H9 (cell line): ENCODE measurements around the gene BPGM. TPM values are rescaled to one million over a fixed set of nuclear protein-coding genes. Genes with fewer than 3 reads are reported as not detected.

Source experiments
- DNase-seq: peaks from one replicate; pipeline ENCODE4 v3.0.0-alpha.2; 2017
- H2AFZ ChIP-seq: one replicate; pipeline ENCODE4 v1.6.1; 2013; ENCODE audit warnings: mild to moderate bottlenecking, low read length, control low read depth, moderate library complexity
- H2AK5ac ChIP-seq: 2 replicates; pipeline ENCODE4 v1.6.1; 2013; ENCODE audit warnings: low read length, control low read depth, mixed read lengths; ENCODE audit not compliant: insufficient read length
- H2BK120ac ChIP-seq: one replicate; pipeline ENCODE4 v1.6.1; 2013; ENCODE audit warnings: low read depth, mild to moderate bottlenecking, low read length, control low read depth, inconsistent platforms; ENCODE audit not compliant: poor library complexity, severe bottlenecking
- H2BK12ac ChIP-seq: 2 replicates; pipeline ENCODE4 v1.6.1; 2013; ENCODE audit warnings: low read length, control low read depth, mixed read lengths, low read depth; ENCODE audit not compliant: insufficient read length
- H2BK15ac ChIP-seq: 2 replicates; pipeline ENCODE4 v1.6.1; 2013; ENCODE audit warnings: low read depth, low read length, control low read depth
- H2BK20ac ChIP-seq: one replicate; pipeline ENCODE4 v1.6.1; 2013; ENCODE audit warnings: low read depth, mild to moderate bottlenecking, low read length, control low read depth, inconsistent platforms; ENCODE audit not compliant: poor library complexity, severe bottlenecking
- H2BK5ac ChIP-seq: 2 replicates; pipeline ENCODE4 v1.6.1; 2013; ENCODE audit warnings: low read length, control low read depth, mixed read lengths; ENCODE audit not compliant: insufficient read length
- H3K14ac ChIP-seq: 2 replicates; pipeline ENCODE4 v1.6.1; 2013; ENCODE audit warnings: low read length, control low read depth; ENCODE audit not compliant: insufficient read depth
- H3K18ac ChIP-seq: 2 replicates; pipeline ENCODE4 v1.6.1; 2013; ENCODE audit warnings: low read depth, mild to moderate bottlenecking, mixed read lengths, low read length, control low read depth; ENCODE audit not compliant: insufficient read length
- H3K23ac ChIP-seq: 2 replicates; pipeline ENCODE4 v1.6.1; 2013; ENCODE audit warnings: low read length, control low read depth, mixed read lengths, low read depth; ENCODE audit not compliant: insufficient read length
- H3K23me2 ChIP-seq: 2 replicates; pipeline ENCODE4 v1.6.1; 2013; ENCODE audit warnings: low read depth, mild to moderate bottlenecking, mixed read lengths, low read length, control low read depth; ENCODE audit not compliant: insufficient read length, poor library complexity, severe bottlenecking
- H3K27ac ChIP-seq: 2 replicates; pipeline ENCODE4 v1.5.1; 2013; ENCODE audit warnings: low read length, control low read depth, mixed read lengths, low read depth; ENCODE audit not compliant: insufficient read length
- H3K27me3 ChIP-seq: 2 replicates; pipeline ENCODE4 v1.6.1; 2013; ENCODE audit warnings: low read length, control low read depth, inconsistent platforms; ENCODE audit not compliant: insufficient read depth
- H3K4ac ChIP-seq: 2 replicates; pipeline ENCODE4 v1.6.1; 2013; ENCODE audit warnings: low read depth, mild to moderate bottlenecking, control low read depth, inconsistent platforms, low read length, moderate library complexity
- H3K4me1 ChIP-seq: 2 replicates; pipeline ENCODE4 v1.6.1; 2013; ENCODE audit warnings: low read length, control low read depth, inconsistent platforms; ENCODE audit not compliant: insufficient read depth
- H3K4me2 ChIP-seq: 2 replicates; pipeline ENCODE4 v1.6.1; 2013; ENCODE audit warnings: low read length, control low read depth, mixed read lengths; ENCODE audit not compliant: insufficient read length, insufficient read depth
- H3K56ac ChIP-seq: 2 replicates; pipeline ENCODE4 v1.6.1; 2013; ENCODE audit warnings: low read depth, mild to moderate bottlenecking, mixed read lengths, low read length, control low read depth; ENCODE audit not compliant: insufficient read length
- H3K79me1 ChIP-seq: 2 replicates; pipeline ENCODE4 v1.6.1; 2013; ENCODE audit warnings: low read depth, mild to moderate bottlenecking, moderate library complexity, low read length, control low read depth, inconsistent platforms; ENCODE audit not compliant: insufficient read depth, poor library complexity, severe bottlenecking
- H3K79me2 ChIP-seq: 2 replicates; pipeline ENCODE4 v1.6.1; 2013; ENCODE audit warnings: low read length, control low read depth, inconsistent platforms; ENCODE audit not compliant: insufficient read depth
- H3K9ac ChIP-seq: 2 replicates; pipeline ENCODE4 v1.6.1; 2013; ENCODE audit warnings: low read length, control low read depth, mixed read lengths; ENCODE audit not compliant: insufficient read length; ENCODE audit errors: extremely low read depth
- H3K9me3 ChIP-seq: one replicate; pipeline ENCODE4 v1.6.1; 2013; ENCODE audit warnings: low read depth, low read length, inconsistent platforms; ENCODE audit not compliant: control insufficient read depth
- H3T11ph ChIP-seq: one replicate; pipeline ENCODE4 v1.6.1; 2013; ENCODE audit warnings: mild to moderate bottlenecking, low read length, control low read depth, inconsistent platforms
- H4K20me1 ChIP-seq: one replicate; pipeline ENCODE4 v1.6.1; 2013; ENCODE audit not compliant: control insufficient read depth, insufficient read length, insufficient read depth
- H4K5ac ChIP-seq: 2 replicates; pipeline ENCODE4 v1.6.1; 2013; ENCODE audit warnings: low read depth, mild to moderate bottlenecking, mixed read lengths, low read length, control low read depth; ENCODE audit not compliant: insufficient read length
- H4K8ac ChIP-seq: replicated peaks from 2 replicates; pipeline ENCODE4 v1.6.1; 2013; ENCODE audit warnings: low read length, control low read depth, mixed read lengths, low read depth; ENCODE audit not compliant: insufficient read length
- H4K91ac ChIP-seq: 2 replicates; pipeline ENCODE4 v1.6.1; 2013; ENCODE audit warnings: low read depth, mild to moderate bottlenecking, moderate library complexity, mixed read lengths, low read length, control low read depth; ENCODE audit not compliant: insufficient read length
- H3K27ac Mint-ChIP-seq, 3 experiments: 2 replicates in 2 of 3; 3 replicates in 1 of 3; pipeline ENCODE4 v1.8.0; 2020 to 2021; ENCODE audit warnings: mixed read lengths in 3 of 3, mild to moderate bottlenecking in 1 of 3, moderate library complexity in 1 of 3
- H3K27me3 Mint-ChIP-seq: 2 replicates; pipeline ENCODE4 v1.8.0; 2021; ENCODE audit warnings: low read depth, mild to moderate bottlenecking, moderate library complexity, mixed read lengths
- H3K36me3 Mint-ChIP-seq, 3 experiments: 2 replicates in 2 of 3; 3 replicates in 1 of 3; pipeline ENCODE4 v1.8.0; 2020 to 2021; ENCODE audit warnings: low read depth in 3 of 3, mixed read lengths in 3 of 3; ENCODE audit not compliant: insufficient read depth in 1 of 3
- H3K4me1 Mint-ChIP-seq, 2 experiments: 2 replicates each; pipeline ENCODE4 v1.8.0; 2020; ENCODE audit warnings: mixed read lengths in 2 of 2
- H3K4me3 Mint-ChIP-seq, 2 experiments: 2 replicates in 1 of 2; 3 replicates in 1 of 2; pipeline ENCODE4 v1.8.0; 2020 to 2021; ENCODE audit warnings: mild to moderate bottlenecking in 2 of 2, mixed read lengths in 2 of 2, moderate library complexity in 1 of 2
- H3K9me3 Mint-ChIP-seq, 2 experiments: 2 replicates in 1 of 2; 3 replicates in 1 of 2; pipeline ENCODE4 v1.8.0; 2020; ENCODE audit warnings: mild to moderate bottlenecking in 2 of 2, mixed read lengths in 2 of 2, moderate library complexity in 1 of 2
- CTCF ChIP-seq: fragments of 200-600 bp; sonication (generic); conservative IDR thresholded peaks from 3 replicates; pipeline ENCODE4 v1.8.0; 2021; ENCODE audit warnings: antibody characterized with exemption, mild to moderate bottlenecking
- WGBS: extraction: QIAGEN DNeasy Blood & Tissue Kit; methylation state at CpG from one replicate; pipeline ENCODE4 v1.1.7; 2013; ENCODE audit warnings: missing lambda C conversion rate, low lambda C conversion rate, mixed read lengths; ENCODE audit not compliant: insufficient read length; ENCODE audit errors: extremely low coverage; 5-methylcytosine and 5-hydroxymethylcytosine counted together
- total RNA-seq: library from RNA; stranded (reverse); gene quantifications from 2 replicates; pipeline ENCODE4 v1.2.1, GENCODE V29; 2021

Gene BPGM
- total RNA-seq, 1 experiment from 2014 or later: 14.4 TPM

- H2BK5ac ChIP-seq: no peak overlapping the region
- H2AK5ac ChIP-seq: no peak overlapping the region
- no peak for TF ChIP-seq CTCF
- H3K4me3 Mint-ChIP-seq: no peak overlapping the region
- H3K4me2 ChIP-seq: no peak overlapping the region
- H3K23me2 ChIP-seq: no peaks in the 10 kb centered on the region
- no peak overlapping the region for H4K8ac ChIP-seq
- no CpG with 5 or more reads among the region's 13 CpGs for WGBS
- no peaks in the 10 kb centered on the region for H3K9me3 ChIP-seq
- H2BK15ac ChIP-seq: no peak overlapping the region
- no peak overlapping the region for H3K23ac ChIP-seq
- peaks cover 13 to 16% of the 10 kb centered on the region in 2 experiments for H3K4me1 Mint-ChIP-seq
- no peaks in the 10 kb centered on the region for H3K27me3 ChIP-seq
- no peak for DNase-seq
- no peak overlapping the region for H2BK120ac ChIP-seq
- no peaks in the 10 kb centered on the region for H3K4me1 ChIP-seq
- no peaks in the 10 kb centered on the region for H3K79me2 ChIP-seq
- no peak overlapping the region for H4K91ac ChIP-seq
- no peaks in the 10 kb centered on the region for H3K36me3 Mint-ChIP-seq
- no peaks in the 10 kb centered on the region for H3K9me3 Mint-ChIP-seq
- H4K20me1 ChIP-seq: no peaks in the 10 kb centered on the region
- no peaks in the 10 kb centered on the region for H3K27me3 Mint-ChIP-seq
- H3K56ac ChIP-seq: no peak overlapping the region
- H3K14ac ChIP-seq: no peak overlapping the region
- H3K4ac ChIP-seq: no peak overlapping the region
- no peak overlapping the region; a peak in 1 of 7 replicates for H3K27ac Mint-ChIP-seq
- H3K9ac ChIP-seq: no peak overlapping the region
- H4K5ac ChIP-seq: no peak overlapping the region
- no peak overlapping the region for H3K18ac ChIP-seq
- no peak overlapping the region for H2BK12ac ChIP-seq
- no peak overlapping the region for H2BK20ac ChIP-seq
- H3K27ac ChIP-seq: no peak overlapping the region
- no peak overlapping the region for H3T11ph ChIP-seq
- no peaks in the 10 kb centered on the region for H3K79me1 ChIP-seq
- H2AFZ ChIP-seq: no peak overlapping the region
Measured at GRCh38 chr7:134691546-134692343, 45.1 kb downstream of the BPGM start.
